DMS 273 treated with DMSO at 0.1 percent for 48 hours (cell line): Measurements from ENCODE around the gene EIF5A.
"Not testable (repeated sequence)": the region's sequence is repeated elsewhere in the genome, so short reads cannot be mapped to it uniquely, and the experiment has no call there.

Source experiments
- DNase-seq: peaks from one replicate; lab custom pipeline; 2025; lab: John Stamatoyannopoulos, UW

EIF5A gene

GRCh38 chr17:7330638-7331015 is 23.2 kb downstream of the EIF5A start:
- DNase-seq: no peak

- no peak for DNase-seq
These were observed 24.7 kb downstream of the EIF5A start for GRCh38 chr17:7332111-7332510.

- DNase-seq: not testable (repeated sequence)
These were observed 25.2 kb downstream of the EIF5A start for GRCh38 chr17:7332600-7333069.

GRCh38 chr17:7334938-7335538 is 27.6 kb downstream of the EIF5A start:
- DNase-seq: no peak

GRCh38 chr17:7335765-7336164 is 28.3 kb downstream of the EIF5A start:
- DNase-seq: not testable (repeated sequence)

GRCh38 chr17:7336240-7337175 is 29.1 kb downstream of the EIF5A start, which contains the start of gene ACAP1:
ACAP1 (plus strand) TSS chr17:7336529; CDS start chr17:7336735, 206 bp downstream.
- DNase-seq: no peak

- DNase-seq: not testable (repeated sequence)
These were observed 30.2 kb downstream of the EIF5A start for GRCh38 chr17:7337600-7337999.

- no peak for DNase-seq
These were observed 32.8 kb downstream of the EIF5A start for GRCh38 chr17:7340179-7340578.

GRCh38 chr17:7341842-7342241 is 34.4 kb downstream of the EIF5A start:
- no peak for DNase-seq

- DNase-seq: no peak
These were observed 35.8 kb downstream of the EIF5A start for GRCh38 chr17:7343250-7343649.

- no peak for DNase-seq
These were observed 39.6 kb downstream of the EIF5A start for GRCh38 chr17:7346761-7347614.

- DNase-seq: no peak
These were observed 40.4 kb downstream of the EIF5A start for GRCh38 chr17:7347630-7348477.

- no peak for DNase-seq
These were observed 41.2 kb downstream of the EIF5A start for GRCh38 chr17:7348478-7349242.

- no peak for DNase-seq
These were observed 44.5 kb downstream of the EIF5A start, which contains the start of gene KCTD11 for GRCh38 chr17:7351665-7352502. KCTD11 (plus strand) TSS chr17:7352162.

- no peak for DNase-seq
These were observed 45.1 kb downstream of the EIF5A start for GRCh38 chr17:7352503-7352889.

- DNase-seq: no peak
These were observed 45.6 kb downstream of the EIF5A start for GRCh38 chr17:7352910-7353635.

GRCh38 chr17:7354262-7354843 is 46.9 kb downstream of the EIF5A start:
- no peak for DNase-seq

- no peak for DNase-seq
These were observed 47.6 kb downstream of the EIF5A start, which contains the start of gene TMEM95 for GRCh38 chr17:7355053-7355452. TMEM95 (plus strand) TSS chr17:7355156; CDS start chr17:7355205, 49 bp downstream.
